ENCODE data around the gene IVNS1ABP. TPM values are rescaled to one million over a fixed set of nuclear protein-coding genes. Genes with fewer than 3 reads are reported as not detected.
A peak's percentile ranks its signal among the peaks of the same experiment; 100 is the strongest.

The IVNS1ABP gene
- total RNA-seq, 1 experiment from 2014 or later: 76.9 TPM

GRCh38 chr1:185293967-185294542 lies 23.0 kb downstream of the IVNS1ABP start:
- peak; percentile 0 for DNase-seq (ENCODE audit: low spot score)

- DNase-seq (ENCODE audit: low spot score): peak; percentile 0
Measured at GRCh38 chr1:185292237-185292636, 24.8 kb downstream of the IVNS1ABP start.

GRCh38 chr1:185291652-185292051 lies 25.4 kb downstream of the IVNS1ABP start:
- peak; percentile 8 for DNase-seq (ENCODE audit: low spot score)

- DNase-seq (ENCODE audit: low spot score): peak; percentile 12
Measured at GRCh38 chr1:185291159-185291558, 25.9 kb downstream of the IVNS1ABP start.

- DNase-seq (ENCODE audit: low spot score): peak; percentile 0
Measured at GRCh38 chr1:185289880-185290279, 27.2 kb downstream of the IVNS1ABP start.

GRCh38 chr1:185288435-185288834 lies 28.6 kb downstream of the IVNS1ABP start:
- DNase-seq (ENCODE audit: low spot score): no peak

- no peak for DNase-seq (ENCODE audit: low spot score)
Measured at GRCh38 chr1:185287451-185287850, 29.6 kb downstream of the IVNS1ABP start.

- DNase-seq (ENCODE audit: low spot score): no peak
Measured at GRCh38 chr1:185284533-185285276, 32.3 kb downstream of the IVNS1ABP start.

GRCh38 chr1:185284116-185284515 lies 32.9 kb downstream of the IVNS1ABP start:
- DNase-seq (ENCODE audit: low spot score): no peak

GRCh38 chr1:185281245-185281644 lies 35.8 kb downstream of the IVNS1ABP start:
- peak; percentile 52 for DNase-seq (ENCODE audit: low spot score)

GRCh38 chr1:185280589-185280988 lies 36.5 kb downstream of the IVNS1ABP start:
- DNase-seq (ENCODE audit: low spot score): peak; percentile 60

- no peak for DNase-seq (ENCODE audit: low spot score)
Measured at GRCh38 chr1:185279571-185279970, 37.5 kb downstream of the IVNS1ABP start.

GRCh38 chr1:185271921-185272320 lies 45.1 kb downstream of the IVNS1ABP start:
- no peak for DNase-seq (ENCODE audit: low spot score)

- no peak for DNase-seq (ENCODE audit: low spot score)
Measured at GRCh38 chr1:185268352-185268751, 48.7 kb downstream of the IVNS1ABP start.

GRCh38 chr1:185267701-185268100 lies 49.3 kb downstream of the IVNS1ABP start:
- no peak for DNase-seq (ENCODE audit: low spot score)

GRCh38 chr1:185267301-185267700 lies 49.7 kb downstream of the IVNS1ABP start:
- DNase-seq (ENCODE audit: low spot score): no peak

GRCh38 chr1:185265314-185265713 lies 51.7 kb downstream of the IVNS1ABP start:
- no peak for DNase-seq (ENCODE audit: low spot score)

- no peak for DNase-seq (ENCODE audit: low spot score)
Measured at GRCh38 chr1:185263780-185264179, 53.3 kb downstream of the IVNS1ABP start.

- no peak for DNase-seq (ENCODE audit: low spot score)
Measured at GRCh38 chr1:185263292-185263691, 53.8 kb downstream of the IVNS1ABP start.

GRCh38 chr1:185262151-185262550 lies 54.9 kb downstream of the IVNS1ABP start:
- DNase-seq (ENCODE audit: low spot score): no peak

- DNase-seq (ENCODE audit: low spot score): no peak
Measured at GRCh38 chr1:185260611-185261010, 56.4 kb downstream of the IVNS1ABP start.

GRCh38 chr1:185258676-185259075 lies 58.4 kb downstream of the IVNS1ABP start:
- DNase-seq (ENCODE audit: low spot score): no peak

- no peak for DNase-seq (ENCODE audit: low spot score)
Measured at GRCh38 chr1:185257950-185258208, 59.2 kb downstream of the IVNS1ABP start.

Measured in HT-29 (cell line).